Measurements from ENCODE around the gene OCIAD1. TPM values are rescaled to one million over a fixed set of nuclear protein-coding genes. Genes with fewer than 3 reads are reported as not detected.

Gene OCIAD1
- total RNA-seq, 1 donor = 78.2 TPM

GRCh38 chr4:48907706-48908477 is 77.0 kb downstream of the OCIAD1 start:
- TF ChIP-seq, protein P1, sequence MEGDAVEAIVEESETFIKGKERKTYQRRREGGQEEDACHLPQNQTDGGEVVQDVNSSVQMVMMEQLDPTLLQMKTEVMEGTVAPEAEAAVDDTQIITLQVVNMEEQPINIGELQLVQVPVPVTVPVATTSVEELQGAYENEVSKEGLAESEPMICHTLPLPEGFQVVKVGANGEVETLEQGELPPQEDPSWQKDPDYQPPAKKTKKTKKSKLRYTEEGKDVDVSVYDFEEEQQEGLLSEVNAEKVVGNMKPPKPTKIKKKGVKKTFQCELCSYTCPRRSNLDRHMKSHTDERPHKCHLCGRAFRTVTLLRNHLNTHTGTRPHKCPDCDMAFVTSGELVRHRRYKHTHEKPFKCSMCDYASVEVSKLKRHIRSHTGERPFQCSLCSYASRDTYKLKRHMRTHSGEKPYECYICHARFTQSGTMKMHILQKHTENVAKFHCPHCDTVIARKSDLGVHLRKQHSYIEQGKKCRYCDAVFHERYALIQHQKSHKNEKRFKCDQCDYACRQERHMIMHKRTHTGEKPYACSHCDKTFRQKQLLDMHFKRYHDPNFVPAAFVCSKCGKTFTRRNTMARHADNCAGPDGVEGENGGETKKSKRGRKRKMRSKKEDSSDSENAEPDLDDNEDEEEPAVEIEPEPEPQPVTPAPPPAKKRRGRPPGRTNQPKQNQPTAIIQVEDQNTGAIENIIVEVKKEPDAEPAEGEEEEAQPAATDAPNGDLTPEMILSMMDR (IDR thresholded peaks at IDR 0.05; ENCODE audit: extremely low read depth, low read depth, low read length) = no peak
- H3K36me3 ChIP-seq (ENCODE audit: insufficient read depth, low read length) = no peaks in the 10 kb centered on the region
- H3K4me3 ChIP-seq (ENCODE audit: insufficient read depth, low read length) = no peak overlapping the region
- H3K9me3 ChIP-seq (ENCODE audit: low read depth, low read length) = no peaks in the 10 kb centered on the region
- H3K27ac ChIP-seq (ENCODE audit: low read depth, low read length) = no peak overlapping the region
- no peaks in the 10 kb centered on the region for H3K27me3 ChIP-seq (ENCODE audit: insufficient read depth, low read length)
- no peak for DNase-seq (ENCODE audit: insufficient read length, low spot score, missing footprints)
- no peak overlapping the region for H2AFZ ChIP-seq (ENCODE audit: low read length)
- H3K79me2 ChIP-seq (ENCODE audit: insufficient read depth, low read length) = peaks cover 12% of the 10 kb centered on the region
- peaks cover 32% of the 10 kb centered on the region for H3K4me1 ChIP-seq (ENCODE audit: insufficient read depth, low read length)
- no peaks in the 10 kb centered on the region for H4K20me1 ChIP-seq (ENCODE audit: insufficient read depth, low read length)
- no peak overlapping the region for H3K4me2 ChIP-seq (ENCODE audit: insufficient read depth, low read length)

DNA sequence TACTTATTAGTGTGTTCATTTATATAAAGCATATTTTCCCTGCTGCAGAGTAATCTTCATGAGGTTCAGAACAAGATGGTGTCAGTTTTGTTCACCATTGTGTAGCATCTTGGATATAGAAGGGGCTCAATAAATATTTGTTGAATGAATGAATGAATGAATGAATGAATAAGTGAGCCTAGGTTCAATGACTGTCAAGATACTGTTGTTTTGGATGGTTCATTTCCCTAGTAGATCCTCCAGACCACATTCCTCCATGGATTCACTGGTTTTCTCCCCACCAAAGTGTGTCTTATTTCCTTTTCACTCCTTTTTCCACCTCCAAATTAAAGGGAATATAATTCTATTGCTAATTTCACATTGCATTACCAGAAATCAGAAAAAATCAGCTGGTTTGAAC is 77.8 kb downstream of the OCIAD1 start:
- H3K9me3 ChIP-seq (ENCODE audit: low read depth, low read length) = no peaks in the 10 kb centered on the region
- H2AFZ ChIP-seq (ENCODE audit: low read length) = no peak overlapping the region
- peaks cover 39% of the 10 kb centered on the region for H3K4me1 ChIP-seq (ENCODE audit: insufficient read depth, low read length)
- no peak overlapping the region for H3K4me2 ChIP-seq (ENCODE audit: insufficient read depth, low read length)
- no peaks in the 10 kb centered on the region for H4K20me1 ChIP-seq (ENCODE audit: insufficient read depth, low read length)
- peak; percentile 79 for DNase-seq (ENCODE audit: insufficient read length, low spot score, missing footprints)
- H3K4me3 ChIP-seq (ENCODE audit: insufficient read depth, low read length) = no peak overlapping the region
- TF ChIP-seq, protein P1 (IDR thresholded peaks at IDR 0.05; ENCODE audit: extremely low read depth, low read depth, low read length) = no peak
- H3K79me2 ChIP-seq (ENCODE audit: insufficient read depth, low read length) = peaks cover 12% of the 10 kb centered on the region
- H3K27me3 ChIP-seq (ENCODE audit: insufficient read depth, low read length) = no peaks in the 10 kb centered on the region
- H3K27ac ChIP-seq (ENCODE audit: low read depth, low read length) = no peak overlapping the region
- H3K36me3 ChIP-seq (ENCODE audit: insufficient read depth, low read length) = no peaks in the 10 kb centered on the region

DNA sequence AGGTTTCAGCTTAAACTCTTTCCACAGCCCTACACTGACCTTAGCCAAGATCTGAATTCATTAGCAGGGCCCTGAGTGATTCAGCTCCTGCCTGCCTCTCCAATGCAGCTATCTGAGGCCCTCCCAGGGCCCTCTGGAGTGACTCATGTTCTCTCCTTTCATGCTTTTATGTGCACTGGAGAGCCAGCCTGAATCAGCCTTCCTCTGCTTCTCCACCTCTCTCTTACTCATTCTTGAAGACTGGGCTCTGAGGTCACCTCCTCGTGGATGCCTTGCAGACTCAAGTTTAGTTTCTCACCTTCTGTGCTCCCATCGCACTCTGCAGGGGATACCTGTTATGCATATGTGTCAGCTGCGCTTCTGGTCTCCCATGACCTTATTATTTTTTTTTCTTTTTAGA is 78.8 kb downstream of the OCIAD1 start:
- no peak overlapping the region for H2AFZ ChIP-seq (ENCODE audit: low read length)
- no peaks in the 10 kb centered on the region for H3K9me3 ChIP-seq (ENCODE audit: low read depth, low read length)
- H3K4me2 ChIP-seq (ENCODE audit: insufficient read depth, low read length) = peak overlapping the region; percentile 28
- no peak overlapping the region for H3K4me3 ChIP-seq (ENCODE audit: insufficient read depth, low read length)
- H3K27ac ChIP-seq (ENCODE audit: low read depth, low read length) = peak overlapping the region; percentile 18
- TF ChIP-seq, protein P1 (IDR thresholded peaks at IDR 0.05; ENCODE audit: extremely low read depth, low read depth, low read length) = no peak
- peaks cover 9% of the 10 kb centered on the region for H3K79me2 ChIP-seq (ENCODE audit: insufficient read depth, low read length)
- peaks cover 34% of the 10 kb centered on the region for H3K4me1 ChIP-seq (ENCODE audit: insufficient read depth, low read length)
- DNase-seq (ENCODE audit: insufficient read length, low spot score, missing footprints) = peak; percentile 98
- H3K27me3 ChIP-seq (ENCODE audit: insufficient read depth, low read length) = no peaks in the 10 kb centered on the region
- H3K36me3 ChIP-seq (ENCODE audit: insufficient read depth, low read length) = no peaks in the 10 kb centered on the region
- H4K20me1 ChIP-seq (ENCODE audit: insufficient read depth, low read length) = no peaks in the 10 kb centered on the region

GRCh38 chr4:48910511-48910910 is 79.6 kb downstream of the OCIAD1 start:
- Histone ChIP-seq H4K20me1 (ENCODE audit: insufficient read depth, low read length) (no peaks in the 10 kb centered on the region), H3K36me3 (ENCODE audit: insufficient read depth, low read length) (no peaks in the 10 kb centered on the region), H3K4me1 (ENCODE audit: insufficient read depth, low read length) (peaks cover 28% of the 10 kb centered on the region), H2AFZ (ENCODE audit: low read length) (no peak overlapping the region), H3K79me2 (ENCODE audit: insufficient read depth, low read length) (peaks cover 6% of the 10 kb centered on the region), H3K4me2 (ENCODE audit: insufficient read depth, low read length) (no peak overlapping the region), H3K4me3 (ENCODE audit: insufficient read depth, low read length) (no peak overlapping the region), H3K27me3 (ENCODE audit: insufficient read depth, low read length) (no peaks in the 10 kb centered on the region), H3K9me3 (ENCODE audit: low read depth, low read length) (no peaks in the 10 kb centered on the region), H3K27ac (ENCODE audit: low read depth, low read length) (peak overlapping the region; percentile 16)
- TF ChIP-seq, protein P1 (IDR thresholded peaks at IDR 0.05; ENCODE audit: extremely low read depth, low read depth, low read length) = no peak
- no peak for DNase-seq (ENCODE audit: insufficient read length, low spot score, missing footprints)

Other genes starting within 250 kb of the OCIAD1 start
- 39.2 and 42.0 TPM in 2 replicates for gene FRYL, start 50.8 kb upstream of the OCIAD1 start, total RNA-seq
- 7.6 and 8.0 TPM in 2 replicates for gene OCIAD2, start 75.7 kb downstream of the OCIAD1 start, total RNA-seq
- not detected in 2 replicates for gene CWH43, start 155.2 kb downstream of the OCIAD1 start, total RNA-seq

Measured in osteoblast (primary cell).